ENCODE results near the gene CDH22.

The CDH22 gene

GRCh38 chr20:46305973-46306360, 2.3 kb downstream of the CDH22 start:
- H3K4me1 ChIP-seq (ENCODE audit: control insufficient read depth, insufficient read depth, low read length) = no peaks in the 10 kb centered on the region
- H3K27me3 ChIP-seq (ENCODE audit: control insufficient read depth, insufficient read depth, low read length) = peaks cover 63% of the 10 kb centered on the region

DNA sequence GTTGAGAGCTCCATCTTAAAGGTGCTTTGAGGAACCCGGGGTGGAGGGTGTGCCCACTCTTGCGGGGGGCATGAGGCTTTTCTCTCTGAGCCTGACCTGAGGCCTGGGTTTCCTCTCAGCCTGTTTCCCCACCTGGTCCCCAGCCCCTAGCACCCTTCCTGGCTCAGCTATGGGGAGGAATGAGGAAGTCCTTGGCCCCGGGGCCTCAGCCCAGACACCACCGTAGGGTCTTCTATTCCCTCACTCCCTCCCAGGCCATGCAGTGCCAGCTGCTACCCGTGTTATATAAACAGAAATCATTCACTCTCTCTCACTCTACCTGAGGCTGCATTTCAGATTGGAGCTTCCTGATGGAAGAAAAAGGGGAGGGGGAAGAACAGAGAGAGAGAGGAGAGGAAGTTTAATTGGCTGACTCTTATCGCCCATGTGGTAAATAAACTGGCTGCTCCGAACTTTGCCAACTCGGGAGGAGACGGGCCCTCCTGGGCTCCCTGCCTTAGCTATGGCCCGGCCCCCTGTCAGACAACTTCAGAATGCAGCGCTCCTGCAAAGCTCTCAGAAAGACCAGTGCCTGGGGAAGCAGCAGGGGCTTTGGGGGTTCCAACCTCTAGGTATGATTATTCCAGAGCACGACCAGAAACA, 2.8 kb downstream of the CDH22 start:
- Histone ChIP-seq H3K9ac (ENCODE audit: low read depth, low read length) (no peak overlapping the region), H3K9me3 (ENCODE audit: control insufficient read depth, insufficient read depth, low read length) (no peaks in the 10 kb centered on the region), H3K4me1 (ENCODE audit: control insufficient read depth, insufficient read depth, low read length) (no peaks in the 10 kb centered on the region), H3K27ac (ENCODE audit: low read depth, low read length) (no peak overlapping the region), H3K4me3 (ENCODE audit: low read depth, low read length) (no peak overlapping the region), H3K27me3 (ENCODE audit: control insufficient read depth, insufficient read depth, low read length) (peaks cover 58% of the 10 kb centered on the region), H3K36me3 (ENCODE audit: control insufficient read depth, insufficient read depth, low read length) (no peaks in the 10 kb centered on the region)

More at GRCh38 chr20:46305973-46306360, 2.3 kb downstream of the CDH22 start:
- H3K4me3 ChIP-seq (ENCODE audit: low read depth, low read length) = no peak overlapping the region
- H3K27ac ChIP-seq (ENCODE audit: low read depth, low read length) = no peak overlapping the region
- no peaks in the 10 kb centered on the region for H3K36me3 ChIP-seq (ENCODE audit: control insufficient read depth, insufficient read depth, low read length)
- no peaks in the 10 kb centered on the region for H3K9me3 ChIP-seq (ENCODE audit: control insufficient read depth, insufficient read depth, low read length)
- H3K9ac ChIP-seq (ENCODE audit: low read depth, low read length) = no peak overlapping the region

GRCh38 chr20:46304852-46305251, 3.4 kb downstream of the CDH22 start:
- Histone ChIP-seq H3K27me3 (ENCODE audit: control insufficient read depth, insufficient read depth, low read length) (peaks cover 52% of the 10 kb centered on the region), H3K4me3 (ENCODE audit: low read depth, low read length) (no peak overlapping the region), H3K4me1 (ENCODE audit: control insufficient read depth, insufficient read depth, low read length) (no peaks in the 10 kb centered on the region), H3K36me3 (ENCODE audit: control insufficient read depth, insufficient read depth, low read length) (no peaks in the 10 kb centered on the region), H3K9ac (ENCODE audit: low read depth, low read length) (no peak overlapping the region), H3K9me3 (ENCODE audit: control insufficient read depth, insufficient read depth, low read length) (no peaks in the 10 kb centered on the region), H3K27ac (ENCODE audit: low read depth, low read length) (no peak overlapping the region)

DNA sequence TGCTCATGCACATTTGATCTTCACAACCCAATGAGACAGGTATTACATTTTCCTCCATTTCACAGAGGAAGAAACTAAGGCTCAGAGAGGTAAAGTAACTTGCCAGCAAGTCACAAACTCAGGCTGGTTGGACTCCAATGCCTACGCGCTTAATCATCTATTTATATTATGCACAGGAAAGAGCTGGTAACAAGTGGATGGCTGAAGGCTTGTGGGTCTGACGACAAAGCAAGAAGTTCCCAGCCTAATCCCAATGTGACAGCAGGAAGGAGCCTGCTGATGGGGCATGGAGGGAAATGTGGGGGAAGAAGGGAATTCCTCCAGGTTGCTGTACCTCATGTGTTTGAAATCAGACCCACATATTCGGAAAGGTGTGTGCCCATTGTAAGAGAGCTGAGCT, 3.9 kb downstream of the CDH22 start:
- H3K9me3 ChIP-seq (ENCODE audit: control insufficient read depth, insufficient read depth, low read length) = no peaks in the 10 kb centered on the region
- H3K27me3 ChIP-seq (ENCODE audit: control insufficient read depth, insufficient read depth, low read length) = peaks cover 47% of the 10 kb centered on the region
- H3K36me3 ChIP-seq (ENCODE audit: control insufficient read depth, insufficient read depth, low read length) = no peaks in the 10 kb centered on the region
- H3K9ac ChIP-seq (ENCODE audit: low read depth, low read length) = no peak overlapping the region
- H3K4me1 ChIP-seq (ENCODE audit: control insufficient read depth, insufficient read depth, low read length) = no peaks in the 10 kb centered on the region
- H3K27ac ChIP-seq (ENCODE audit: low read depth, low read length) = no peak overlapping the region
- no peak overlapping the region for H3K4me3 ChIP-seq (ENCODE audit: low read depth, low read length)

GRCh38 chr20:46303176-46303956, 4.9 kb downstream of the CDH22 start:
- Histone ChIP-seq H3K9ac (ENCODE audit: low read depth, low read length) (no peak overlapping the region), H3K4me3 (ENCODE audit: low read depth, low read length) (no peak overlapping the region), H3K36me3 (ENCODE audit: control insufficient read depth, insufficient read depth, low read length) (no peaks in the 10 kb centered on the region), H3K27ac (ENCODE audit: low read depth, low read length) (no peak overlapping the region), H3K9me3 (ENCODE audit: control insufficient read depth, insufficient read depth, low read length) (no peaks in the 10 kb centered on the region), H3K4me1 (ENCODE audit: control insufficient read depth, insufficient read depth, low read length) (no peaks in the 10 kb centered on the region), H3K27me3 (ENCODE audit: control insufficient read depth, insufficient read depth, low read length) (peaks cover 37% of the 10 kb centered on the region)

- Histone ChIP-seq H3K4me3 (ENCODE audit: low read depth, low read length) (no peak overlapping the region), H3K9me3 (ENCODE audit: control insufficient read depth, insufficient read depth, low read length) (no peaks in the 10 kb centered on the region), H3K27me3 (ENCODE audit: control insufficient read depth, insufficient read depth, low read length) (peaks cover 24% of the 10 kb centered on the region), H3K9ac (ENCODE audit: low read depth, low read length) (no peak overlapping the region), H3K27ac (ENCODE audit: low read depth, low read length) (no peak overlapping the region), H3K4me1 (ENCODE audit: control insufficient read depth, insufficient read depth, low read length) (no peaks in the 10 kb centered on the region), H3K36me3 (ENCODE audit: control insufficient read depth, insufficient read depth, low read length) (no peaks in the 10 kb centered on the region)
These were observed 6.2 kb downstream of the CDH22 start for GRCh38 chr20:46302106-46302505.

DNA sequence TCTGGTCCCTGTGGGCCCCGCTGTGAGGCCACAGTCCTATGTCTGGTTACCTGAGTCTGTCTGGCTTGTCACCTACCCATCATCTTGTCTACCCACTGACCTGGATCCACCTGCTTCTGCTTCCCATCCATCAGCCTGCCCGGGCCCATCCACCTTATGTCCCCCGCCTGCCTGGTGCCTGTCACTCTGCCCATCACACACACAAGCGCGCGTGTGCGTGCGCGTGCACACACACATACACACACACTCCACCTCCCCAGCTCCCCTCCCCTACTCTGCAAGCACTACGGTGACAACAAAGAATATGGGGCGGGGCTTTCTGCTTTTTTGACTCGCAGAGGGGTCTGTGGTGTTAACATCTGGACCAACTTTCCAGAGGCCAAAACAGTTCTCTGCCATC, 8.0 kb downstream of the CDH22 start:
- no peaks in the 10 kb centered on the region for H3K9me3 ChIP-seq (ENCODE audit: control insufficient read depth, insufficient read depth, low read length)
- no peaks in the 10 kb centered on the region for H3K4me1 ChIP-seq (ENCODE audit: control insufficient read depth, insufficient read depth, low read length)
- no peak overlapping the region for H3K9ac ChIP-seq (ENCODE audit: low read depth, low read length)
- peaks cover 7% of the 10 kb centered on the region for H3K27me3 ChIP-seq (ENCODE audit: control insufficient read depth, insufficient read depth, low read length)
- no peak overlapping the region for H3K27ac ChIP-seq (ENCODE audit: low read depth, low read length)
- H3K36me3 ChIP-seq (ENCODE audit: control insufficient read depth, insufficient read depth, low read length) = no peaks in the 10 kb centered on the region
- no peak overlapping the region for H3K4me3 ChIP-seq (ENCODE audit: low read depth, low read length)

DNA sequence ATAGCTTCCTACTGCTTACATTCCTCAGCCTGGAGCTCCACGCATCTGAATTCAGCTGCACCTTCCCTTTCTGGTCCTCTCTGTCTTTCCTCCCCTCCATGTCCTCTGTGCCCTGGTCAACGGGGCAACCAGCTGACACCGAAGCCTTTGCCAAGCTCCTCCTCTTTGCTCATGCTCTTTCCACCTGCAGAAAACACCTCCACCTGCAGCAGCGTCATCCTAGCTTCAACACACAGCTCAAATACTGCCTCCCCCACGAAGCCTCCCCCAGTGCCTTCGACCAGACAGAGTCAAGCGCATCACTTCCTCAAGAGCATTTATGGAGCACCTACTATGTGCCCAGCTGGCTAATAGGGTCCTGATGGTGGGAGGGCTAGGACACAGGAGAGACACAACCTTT, 9.2 kb downstream of the CDH22 start:
- Histone ChIP-seq H3K9ac (ENCODE audit: low read depth, low read length) (no peak overlapping the region), H3K36me3 (ENCODE audit: control insufficient read depth, insufficient read depth, low read length) (no peaks in the 10 kb centered on the region), H3K9me3 (ENCODE audit: control insufficient read depth, insufficient read depth, low read length) (no peaks in the 10 kb centered on the region), H3K27ac (ENCODE audit: low read depth, low read length) (no peak overlapping the region), H3K4me1 (ENCODE audit: control insufficient read depth, insufficient read depth, low read length) (no peaks in the 10 kb centered on the region), H3K27me3 (ENCODE audit: control insufficient read depth, insufficient read depth, low read length) (peaks cover 4% of the 10 kb centered on the region), H3K4me3 (ENCODE audit: low read depth, low read length) (no peak overlapping the region)

GRCh38 chr20:46298374-46298773, 9.9 kb downstream of the CDH22 start:
- peaks cover under 1% of the 10 kb centered on the region; the same call in 1 of the 2 replicates for H3K27me3 ChIP-seq (ENCODE audit: control insufficient read depth, insufficient read depth, low read length)
- H3K4me1 ChIP-seq (ENCODE audit: control insufficient read depth, insufficient read depth, low read length) = no peaks in the 10 kb centered on the region
- no peak overlapping the region for H3K9ac ChIP-seq (ENCODE audit: low read depth, low read length)
- H3K36me3 ChIP-seq (ENCODE audit: control insufficient read depth, insufficient read depth, low read length) = no peaks in the 10 kb centered on the region
- H3K4me3 ChIP-seq (ENCODE audit: low read depth, low read length) = no peak overlapping the region
- H3K9me3 ChIP-seq (ENCODE audit: control insufficient read depth, insufficient read depth, low read length) = no peaks in the 10 kb centered on the region
- H3K27ac ChIP-seq (ENCODE audit: low read depth, low read length) = no peak overlapping the region

GRCh38 chr20:46296526-46297250, 11.6 kb downstream of the CDH22 start:
- Histone ChIP-seq H3K9me3 (ENCODE audit: control insufficient read depth, insufficient read depth, low read length) (no peaks in the 10 kb centered on the region), H3K36me3 (ENCODE audit: control insufficient read depth, insufficient read depth, low read length) (no peaks in the 10 kb centered on the region), H3K9ac (ENCODE audit: low read depth, low read length) (no peak overlapping the region), H3K4me1 (ENCODE audit: control insufficient read depth, insufficient read depth, low read length) (0 out of 2 replicates have a peak, but pooled peaks cover 7% of the 10 kb centered on the region), H3K4me3 (ENCODE audit: low read depth, low read length) (no peak overlapping the region), H3K27me3 (ENCODE audit: control insufficient read depth, insufficient read depth, low read length) (no peaks in the 10 kb centered on the region), H3K27ac (ENCODE audit: low read depth, low read length) (no peak overlapping the region)

GRCh38 chr20:46293084-46293483, 15.2 kb downstream of the CDH22 start:
- H3K27ac ChIP-seq (ENCODE audit: low read depth, low read length) = no peak overlapping the region
- H3K4me3 ChIP-seq (ENCODE audit: low read depth, low read length) = no peak overlapping the region
- H3K27me3 ChIP-seq (ENCODE audit: control insufficient read depth, insufficient read depth, low read length) = no peaks in the 10 kb centered on the region

More at GRCh38 chr20:46293084-46293483, 15.2 kb downstream of the CDH22 start:
- H3K4me1 ChIP-seq (ENCODE audit: control insufficient read depth, insufficient read depth, low read length) = 0 out of 2 replicates have a peak, but pooled peaks cover 7% of the 10 kb centered on the region
- no peaks in the 10 kb centered on the region for H3K9me3 ChIP-seq (ENCODE audit: control insufficient read depth, insufficient read depth, low read length)
- H3K36me3 ChIP-seq (ENCODE audit: control insufficient read depth, insufficient read depth, low read length) = no peaks in the 10 kb centered on the region
- H3K9ac ChIP-seq (ENCODE audit: low read depth, low read length) = no peak overlapping the region
